NT2/D1 (cell line): ENCODE results near the gene ZSCAN21.

ENCODE experiments used
- DNase-seq: peaks from one replicate; pipeline ENCODE4 v3.0.0-alpha.2; 2011; ENCODE audit warnings: low read depth, low spot score
- H3K27me3 ChIP-seq: 2 replicates; pipeline ENCODE4 v1.6.0; 2011; ENCODE audit warnings: mild to moderate bottlenecking; ENCODE audit not compliant: insufficient read length, insufficient read depth
- H3K36me3 ChIP-seq: 2 replicates; pipeline ENCODE4 v1.6.1; 2011; ENCODE audit warnings: mild to moderate bottlenecking, low read length, mixed read lengths; ENCODE audit not compliant: insufficient read depth, insufficient read length
- H3K4me1 ChIP-seq: 2 replicates; pipeline ENCODE4 v1.5.1; 2011; ENCODE audit not compliant: insufficient read depth, insufficient read length
- H3K4me3 ChIP-seq: 2 replicates; pipeline ENCODE4 v1.5.1; 2011; ENCODE audit warnings: low read depth; ENCODE audit not compliant: insufficient read length
- H3K9ac ChIP-seq: 2 replicates; pipeline ENCODE4 v1.6.0; 2011; ENCODE audit warnings: low read depth; ENCODE audit not compliant: insufficient read length
- H3K9me3 ChIP-seq: 2 replicates; pipeline ENCODE4 v1.5.1; 2011; ENCODE audit warnings: mild to moderate bottlenecking, low read length; ENCODE audit not compliant: insufficient read depth
- SUZ12 ChIP-seq: IDR thresholded peaks from 2 replicates; pipeline ENCODE4 v1.6.1; 2011; ENCODE audit not compliant: insufficient read length, insufficient read depth; ENCODE audit errors: extremely low read depth
- YY1 ChIP-seq: IDR thresholded peaks from 2 replicates; pipeline ENCODE4 v1.6.1; 2011; ENCODE audit not compliant: insufficient read length, insufficient read depth
- ZNF274 ChIP-seq: IDR thresholded peaks from 2 replicates; pipeline ENCODE4 v1.6.1; 2011; ENCODE audit warnings: mild to moderate bottlenecking, low read depth, low read length

ZSCAN21 gene

DNA sequence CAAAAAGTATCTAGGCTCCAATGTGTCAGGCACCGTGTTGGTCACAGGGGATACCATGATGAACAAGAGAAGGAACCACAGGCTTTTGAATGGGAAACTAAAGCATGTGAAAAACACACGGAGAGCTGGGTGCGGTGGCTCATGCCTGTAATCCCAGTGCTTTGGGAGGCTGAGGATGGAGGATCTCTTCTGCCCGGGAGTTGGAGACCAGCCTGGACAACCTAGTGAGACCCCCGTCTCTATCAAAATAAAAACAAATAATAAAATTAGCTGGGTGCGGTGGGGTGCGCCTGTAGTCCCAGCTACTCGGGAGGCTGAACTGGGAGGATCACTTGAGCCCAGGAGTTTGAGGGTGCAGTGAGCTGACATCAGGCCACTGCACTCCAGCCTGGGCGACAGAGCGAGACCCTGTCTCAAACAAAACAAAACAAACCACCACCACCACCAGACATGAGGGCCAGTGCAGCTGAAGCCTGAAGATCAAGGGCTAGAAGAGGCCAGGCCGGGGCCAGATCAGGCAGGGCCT is 38.6 kb downstream of the ZSCAN21 start:
- DNase-seq = no peak
- Histone ChIP-seq H3K36me3 (peaks cover 31% of the 10 kb centered on the region), H3K9ac (peak overlapping the region; percentile 93), H3K9me3 (no peaks in the 10 kb centered on the region), H3K27me3 (no peaks in the 10 kb centered on the region), H3K4me1 (peaks cover 2% of the 10 kb centered on the region), H3K4me3 (peak overlapping the region; percentile 89)
- TF ChIP-seq ZNF274 (no peak), SUZ12 (no peak), YY1 (no peak)

- TF ChIP-seq YY1 (peak; percentile 51), SUZ12 (no peak)
- no peak for DNase-seq
- Histone ChIP-seq H3K4me3 (peak within 1 kb of the TSS; percentile 89), H3K4me1 (peaks cover 2% of the 10 kb centered on the region), H3K27me3 (no peaks in the 10 kb centered on the region), H3K9me3 (no peaks in the 10 kb centered on the region), H3K36me3 (peaks cover 38% of the 10 kb centered on the region), H3K9ac (peak within 1 kb of the TSS; percentile 93)
Observed at GRCh38 chr7:100088621-100089457, 39.3 kb downstream of the ZSCAN21 start, which contains the start of gene COPS6. Gene COPS6 (plus strand): TSS chr7:100088969. CDS start chr7:100088991, 22 bp downstream.

- no peak for DNase-seq
- Histone ChIP-seq H3K4me1 (peaks cover 2% of the 10 kb centered on the region), H3K4me3 (peak overlapping the region; percentile 89), H3K36me3 (peaks cover 46% of the 10 kb centered on the region), H3K9me3 (no peaks in the 10 kb centered on the region), H3K27me3 (no peaks in the 10 kb centered on the region), H3K9ac (peak overlapping the region; percentile 93)
- no peak for TF ChIP-seq ZNF274
- TF ChIP-seq YY1 = no peak
- TF ChIP-seq SUZ12 = no peak
Observed at GRCh38 chr7:100089458-100090196, 40.1 kb downstream of the ZSCAN21 start.

DNA sequence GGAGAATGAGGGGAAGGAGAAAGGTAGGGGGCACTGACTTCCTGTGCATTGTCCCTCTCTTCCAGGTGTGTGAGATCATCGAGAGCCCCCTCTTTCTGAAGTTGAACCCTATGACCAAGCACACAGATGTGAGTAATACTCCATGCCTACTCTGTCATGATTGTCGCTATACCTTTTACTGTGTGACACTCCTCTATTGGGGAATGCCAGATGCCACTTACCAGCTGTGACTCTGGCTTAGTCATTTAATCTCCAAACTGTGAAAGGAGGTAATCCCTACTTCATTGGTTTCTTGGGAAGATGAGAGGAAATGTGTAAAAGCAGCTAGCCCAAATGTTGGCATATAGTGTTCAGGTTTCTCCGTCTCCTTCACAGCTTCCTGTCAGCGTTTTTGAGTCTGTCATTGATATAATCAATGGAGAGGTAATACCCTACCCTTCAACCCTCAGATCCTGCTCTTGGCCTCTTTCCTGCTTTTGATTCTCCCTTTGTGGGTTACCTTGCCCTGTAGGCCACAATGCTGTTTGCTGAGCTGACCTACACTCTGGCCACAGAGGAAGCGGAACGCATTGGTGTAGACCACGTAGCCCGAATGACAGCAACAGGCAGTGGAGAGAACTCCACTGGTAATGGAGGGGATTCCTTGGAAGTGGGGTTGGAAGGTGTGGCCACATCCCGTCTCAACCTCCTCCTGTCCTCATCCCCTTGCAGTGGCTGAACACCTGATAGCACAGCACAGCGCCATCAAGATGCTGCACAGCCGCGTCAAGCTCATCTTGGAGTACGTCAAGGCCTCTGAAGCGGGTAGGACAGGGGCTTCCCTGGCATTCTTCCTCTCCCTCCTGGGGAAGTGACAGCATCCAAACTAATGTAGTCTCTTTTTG is 41.2 kb downstream of the ZSCAN21 start:
- no peak for DNase-seq
- H3K4me1 ChIP-seq = peaks cover 2% of the 10 kb centered on the region
- H3K9me3 ChIP-seq = no peaks in the 10 kb centered on the region
- TF ChIP-seq SUZ12 (no peak), YY1 (no peak), ZNF274 (no peak)
- H3K27me3 ChIP-seq = no peaks in the 10 kb centered on the region
- no peak overlapping the region for H3K4me3 ChIP-seq
- H3K36me3 ChIP-seq = peaks cover 57% of the 10 kb centered on the region
- no peak overlapping the region for H3K9ac ChIP-seq

DNA sequence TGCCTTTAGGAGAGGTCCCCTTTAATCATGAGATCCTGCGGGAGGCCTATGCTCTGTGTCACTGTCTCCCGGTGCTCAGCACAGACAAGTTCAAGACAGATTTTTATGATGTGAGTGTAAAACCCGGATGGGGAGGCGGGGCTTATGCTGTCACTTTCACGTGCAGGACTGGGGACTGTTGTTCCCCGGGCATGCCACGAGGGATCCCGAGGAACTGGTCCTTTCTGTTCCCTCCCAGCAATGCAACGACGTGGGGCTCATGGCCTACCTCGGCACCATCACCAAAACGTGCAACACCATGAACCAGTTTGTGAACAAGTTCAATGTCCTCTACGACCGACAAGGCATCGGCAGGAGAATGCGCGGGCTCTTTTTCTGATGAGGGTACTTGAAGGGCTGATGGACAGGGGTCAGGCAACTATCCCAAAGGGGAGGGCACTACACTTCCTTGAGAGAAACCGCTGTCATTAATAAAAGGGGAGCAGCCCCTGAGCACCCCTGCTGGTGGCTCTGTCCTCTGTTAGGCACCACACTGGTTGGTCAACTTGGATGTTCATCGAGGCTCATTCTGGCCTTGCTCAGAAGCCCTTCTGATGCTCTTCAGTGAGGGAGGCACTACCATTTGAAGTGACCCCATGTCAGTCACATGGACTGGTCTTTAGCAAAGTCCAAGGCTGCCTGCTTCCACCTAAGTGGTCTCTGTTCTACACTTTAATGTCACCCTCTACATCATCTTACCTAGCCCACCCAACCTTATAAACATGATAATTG is 42.0 kb downstream of the ZSCAN21 start:
- Histone ChIP-seq H3K4me1 (peaks cover 2% of the 10 kb centered on the region), H3K36me3 (peaks cover 63% of the 10 kb centered on the region), H3K4me3 (no peak overlapping the region), H3K27me3 (no peaks in the 10 kb centered on the region), H3K9me3 (no peaks in the 10 kb centered on the region), H3K9ac (no peak overlapping the region)
- DNase-seq = no peak
- TF ChIP-seq ZNF274 (no peak), YY1 (no peak), SUZ12 (no peak)

DNA sequence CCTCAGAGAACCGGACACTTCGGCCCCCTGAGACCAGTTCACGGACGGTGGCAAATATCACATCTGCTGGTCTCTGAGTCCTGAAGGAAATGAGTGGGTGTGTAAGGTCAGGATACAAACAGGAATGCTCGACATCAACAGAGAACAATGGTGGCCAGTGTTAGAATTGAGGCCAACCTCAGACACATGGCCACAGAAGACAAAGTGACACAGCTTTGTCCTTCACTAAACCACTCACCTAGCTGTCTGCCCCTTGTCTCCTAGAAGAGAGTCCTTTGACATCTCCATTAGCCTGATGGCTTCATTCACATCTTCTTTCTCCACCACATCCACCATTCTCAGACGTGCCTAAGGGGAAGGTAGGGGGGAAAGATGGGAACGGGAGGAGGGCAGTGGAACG is 43.5 kb downstream of the ZSCAN21 start:
- Histone ChIP-seq H3K9me3 (no peaks in the 10 kb centered on the region), H3K4me1 (peaks cover 2% of the 10 kb centered on the region), H3K36me3 (peaks cover 75% of the 10 kb centered on the region), H3K4me3 (no peak overlapping the region), H3K9ac (no peak overlapping the region), H3K27me3 (no peaks in the 10 kb centered on the region)
- TF ChIP-seq YY1 (no peak), ZNF274 (no peak), SUZ12 (no peak)
- no peak for DNase-seq
